IMR-90 (cell line): Measurements from ENCODE around the gene TMA7. TPM values are rescaled to one million over a fixed set of nuclear protein-coding genes. Genes with fewer than 3 reads are reported as not detected.

Experiments
- ATAC-seq: fragments of 200-7000 bp; cut with Tn5 transposase; 2 replicates; pipeline ENCODE4 v1.9.1; 2020; ENCODE audit warnings: low read depth, mild to moderate bottlenecking, moderate library complexity
- BruUV-seq: library from RNA; stranded (reverse); fragments of 400-500 nt; replicated peaks from 2 replicates; lab custom pipeline; 2021; lab: Mats Ljungman, UMichigan
- CTCF ChIA-PET: fragments of 300-600 bp; formaldehyde crosslinking; extraction: SDS; loops from one replicate; lab custom pipeline; 2021; ENCODE audit warnings: antibody characterized with exemption; lab: Yijun Ruan, JAX
- POLR2A ChIA-PET: fragments of 300-600 bp; sonication (Branson Sonifier 250); formaldehyde crosslinking; loops from one replicate; lab custom pipeline; 2022; ENCODE audit warnings: antibody characterized with exemption; ENCODE audit not compliant: unreplicated experiment; lab: Charles Lee
- DNase-seq: peaks from one replicate; pipeline ENCODE4 v3.0.0; 2013
- H2AFZ ChIP-seq: replicated peaks from 2 replicates; pipeline ENCODE3; 2013; ENCODE audit warnings: low read length, mild to moderate bottlenecking; ENCODE audit not compliant: poor library complexity
- H2AK5ac ChIP-seq: 2 replicates; pipeline ENCODE4 v1.6.1; 2013; ENCODE audit warnings: low read depth, low read length, inconsistent platforms
- H2AK9ac ChIP-seq: replicated peaks from 2 replicates; pipeline ENCODE3; 2013; ENCODE audit warnings: mild to moderate bottlenecking, low read depth, low read length, moderate library complexity; ENCODE audit not compliant: poor library complexity
- H2BK120ac ChIP-seq: 2 replicates; pipeline ENCODE4 v1.6.1; 2013; ENCODE audit warnings: low read depth, low read length, inconsistent platforms
- H2BK15ac ChIP-seq: 3 replicates; pipeline ENCODE4 v1.6.1; 2013; ENCODE audit warnings: low read depth, low read length, inconsistent platforms
- H2BK20ac ChIP-seq: 2 replicates; pipeline ENCODE4 v1.6.1; 2013; ENCODE audit warnings: low read depth, mild to moderate bottlenecking, inconsistent platforms, low read length, moderate library complexity
- H2BK5ac ChIP-seq: 2 replicates; pipeline ENCODE4 v1.6.1; 2013; ENCODE audit warnings: mild to moderate bottlenecking, low read depth, low read length, inconsistent platforms; ENCODE audit not compliant: poor library complexity, severe bottlenecking
- H3K14ac ChIP-seq: replicated peaks from 2 replicates; pipeline ENCODE4 v1.6.1; 2013; ENCODE audit warnings: low read depth, low read length, inconsistent platforms
- H3K18ac ChIP-seq: 2 replicates; pipeline ENCODE4 v1.6.1; 2013; ENCODE audit warnings: low read depth, low read length, control low read depth
- H3K23ac ChIP-seq: 2 replicates; pipeline ENCODE4 v1.6.1; 2013; ENCODE audit warnings: low read depth, low read length, inconsistent platforms
- H3K27ac ChIP-seq: 2 replicates; pipeline ENCODE4 v1.5.1; 2013; ENCODE audit warnings: mild to moderate bottlenecking, control low read depth, low read length; ENCODE audit not compliant: insufficient read depth
- H3K27me3 ChIP-seq: 2 replicates; pipeline ENCODE4 v1.6.1; 2013; ENCODE audit warnings: low read length; ENCODE audit not compliant: control insufficient read depth, insufficient read depth
- H3K36me3 ChIP-seq: 2 replicates; pipeline ENCODE4 v1.6.1; 2013; ENCODE audit warnings: low read length, mixed read lengths; ENCODE audit not compliant: control insufficient read depth, insufficient read depth
- H3K4ac ChIP-seq: 2 replicates; pipeline ENCODE4 v1.6.1; 2013; ENCODE audit warnings: low read depth, low read length, inconsistent platforms
- H3K4me1 ChIP-seq: 2 replicates; pipeline ENCODE4 v1.6.1; 2013; ENCODE audit warnings: low read length, mixed read lengths; ENCODE audit not compliant: control insufficient read depth, insufficient read depth
- H3K4me2 ChIP-seq: 2 replicates; pipeline ENCODE4 v1.6.1; 2013; ENCODE audit warnings: low read depth, mild to moderate bottlenecking, control low read depth, low read length, moderate library complexity
- H3K4me3 ChIP-seq: 2 replicates; pipeline ENCODE4 v1.5.1; 2013; ENCODE audit warnings: low read depth, mild to moderate bottlenecking, control low read depth, low read length, moderate library complexity; ENCODE audit not compliant: insufficient read depth
- H3K56ac ChIP-seq: 2 replicates; pipeline ENCODE4 v1.6.1; 2013; ENCODE audit warnings: low read length, inconsistent platforms; ENCODE audit not compliant: insufficient read depth; ENCODE audit errors: extremely low read depth
- H3K79me1 ChIP-seq, 2 experiments: 2 replicates each; pipeline ENCODE4 v1.6.1; 2013; ENCODE audit warnings: low read length in 2 of 2, inconsistent platforms in 1 of 2, low read depth in 1 of 2
- H3K9ac ChIP-seq: 2 replicates; pipeline ENCODE4 v1.6.1; 2013; ENCODE audit warnings: low read depth, low read length, control low read depth
- H3K9me1 ChIP-seq: 2 replicates; pipeline ENCODE4 v1.6.1; 2013; ENCODE audit warnings: low read length, inconsistent platforms; ENCODE audit not compliant: insufficient read depth
- H3K9me3 ChIP-seq: 2 replicates; pipeline ENCODE4 v1.6.1; 2013; ENCODE audit warnings: low read length; ENCODE audit not compliant: control insufficient read depth, insufficient read depth
- H4K20me1 ChIP-seq: 2 replicates; pipeline ENCODE4 v1.6.1; 2013; ENCODE audit warnings: low read length, inconsistent platforms; ENCODE audit not compliant: insufficient read depth
- H4K5ac ChIP-seq: 2 replicates; pipeline ENCODE4 v1.6.1; 2013; ENCODE audit warnings: mild to moderate bottlenecking, low read depth, low read length, control low read depth
- H4K8ac ChIP-seq, 2 experiments: 2 replicates each; pipeline ENCODE4 v1.6.1; 2013; ENCODE audit warnings: low read depth in 2 of 2, low read length in 2 of 2, control low read depth in 1 of 2, inconsistent platforms in 1 of 2
- H4K91ac ChIP-seq: 2 replicates; pipeline ENCODE4 v1.6.1; 2013; ENCODE audit warnings: low read depth, low read length, inconsistent platforms; ENCODE audit not compliant: insufficient read depth
- MAFK ChIP-seq: IDR thresholded peaks from 2 replicates; pipeline ENCODE4 v1.6.1; 2012; ENCODE audit warnings: low read depth, low read length, improper control_type of control experiment
- RCOR1 ChIP-seq: IDR thresholded peaks from 2 replicates; pipeline ENCODE4 v1.6.1; 2012; ENCODE audit warnings: mild to moderate bottlenecking, low read length, improper control_type of control experiment; ENCODE audit not compliant: insufficient replicate concordance
- SMC3 ChIP-seq: fragments of 150-350 bp; IDR thresholded peaks from 2 replicates; pipeline ENCODE4 v1.6.1; 2016; ENCODE audit warnings: low read depth, mild to moderate bottlenecking, antibody characterized with exemption, low read length, moderate library complexity
- WGBS, 2 experiments: methylation state at CpG; one replicate each; pipeline versions ENCODE4 v1.1.5 to v1.1.7; 2013; ENCODE audit warnings: missing lambda C conversion rate in 2 of 2; ENCODE audit not compliant: insufficient read length in 1 of 2; ENCODE audit errors: extremely low coverage in 2 of 2; 5-methylcytosine and 5-hydroxymethylcytosine counted together
- dilution Hi-C: fragments of 300-500 bp; cut with HindIII; formaldehyde crosslinking; loops from one replicate; pipeline ENCODE4 v1.14.3; 2018; ENCODE audit warnings: low sequenced_read_pairs; ENCODE audit not compliant: unreplicated experiment
- in situ Hi-C: fragments of 300-500 bp; cut with MboI; formaldehyde crosslinking; loops from 3 replicates; pipeline ENCODE4 v1.14.3; 2019; ENCODE audit warnings: low sequenced_read_pairs, inconsistent platforms, mixed read lengths
- intact Hi-C: fragments of 100-400 bp; cut with micrococcal nuclease; formaldehyde crosslinking; loops from 2 replicates; pipeline ENCODE4 v1.10.0; 2022
- polyA plus RNA-seq, 3 experiments: library from polyadenylated mRNA; depleted of rRNA; stranded (reverse); fragments of >200 nt; gene quantifications; 2 replicates each; pipeline ENCODE4 v1.2.3, GENCODE V29; 2012; ENCODE audit warnings: low replicate concordance in 1 of 3
- total RNA-seq: library from RNA; depleted of rRNA; stranded (reverse); fragments of >200 nt; gene quantifications from 2 replicates; pipeline ENCODE4 v1.2.3, GENCODE V29; 2012

TMA7 gene
- total and polyA plus RNA-seq, 2 of the 4 experiments (the other 2 are of a cell fraction): 81.9 to 240 TPM

DNA sequence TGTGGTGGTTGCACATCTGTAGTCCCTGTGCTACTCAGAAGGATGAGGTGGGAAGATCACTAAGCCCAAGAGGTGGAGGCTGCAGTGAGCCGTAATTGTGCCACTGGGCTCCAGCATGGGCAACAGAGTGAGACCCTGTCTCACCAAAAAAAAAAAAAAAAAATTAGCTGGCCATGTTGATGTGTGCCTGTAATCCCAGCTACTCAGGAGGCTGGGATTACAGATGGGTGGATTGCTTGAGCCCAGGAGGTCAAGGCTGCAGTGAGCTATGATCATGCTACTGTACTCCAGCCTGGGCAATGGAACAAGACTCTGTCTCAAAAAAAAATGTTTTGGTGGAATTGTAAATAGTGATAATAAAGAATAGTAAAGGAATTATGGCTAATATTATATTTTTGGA, 16.4 kb downstream of the TMA7 start:
- DNase-seq (no peak), ATAC-seq (no peak)
- H3K9me1 ChIP-seq: no peaks in the 10 kb centered on the region
- dilution Hi-C loops (no loop called here), intact Hi-C loops (no loop called here), in situ Hi-C loops (no loop called here)
- TF ChIP-seq SMC3 (no peak), MAFK (no peak), RCOR1 (no peak)
- H3K4me3 ChIP-seq: no peak overlapping the region
- ChIA-PET POLR2A (no interaction called here), CTCF (no interaction called here)
- H3K56ac ChIP-seq: no peak overlapping the region
- H3K4me1 ChIP-seq: no peaks in the 10 kb centered on the region
- no CpG with 5 or more reads among the region's 1 CpG for whole genome bisulfite sequencing, 2 experiments
- peaks cover 0 to under 1% of the 10 kb centered on the region in 2 experiments; a peak in 1 of 4 replicates for H3K79me1 ChIP-seq
- H2AK5ac ChIP-seq: no peak overlapping the region
- H4K5ac ChIP-seq: no peak overlapping the region
- H2BK120ac ChIP-seq: no peak overlapping the region
- no peaks in the 10 kb centered on the region for H3K9me3 ChIP-seq
- no peak overlapping the region for H4K8ac ChIP-seq
- H3K36me3 ChIP-seq: peaks cover 38% of the 10 kb centered on the region
- H3K4me2 ChIP-seq: no peak overlapping the region
- H3K18ac ChIP-seq: no peak overlapping the region
- H2AFZ ChIP-seq: no peak overlapping the region
- H3K27ac ChIP-seq: no peak overlapping the region
- H3K4ac ChIP-seq: no peak overlapping the region
- H3K14ac ChIP-seq: no peak overlapping the region
- H3K23ac ChIP-seq: no peak overlapping the region
- H2BK5ac ChIP-seq: no peak overlapping the region
- no peak overlapping the region for H4K91ac ChIP-seq
- no peak overlapping the region for H2BK20ac ChIP-seq
- no peak overlapping the region for H2AK9ac ChIP-seq
- no peak overlapping the region for H3K9ac ChIP-seq
- H2BK15ac ChIP-seq: no peak overlapping the region
- H4K20me1 ChIP-seq: no peaks in the 10 kb centered on the region
- no peaks in the 10 kb centered on the region for H3K27me3 ChIP-seq
- no TSS peak for BruUV-seq
